Activated CD4-positive, alpha-beta T cell treated with anti-CD3 and anti-CD28 coated beads, Interleukin-2, amount 50 U/mL, for 48 hours (primary cell): ENCODE results near the gene VPS35L.
"Not testable (repeated sequence)": the region's sequence is repeated elsewhere in the genome, so short reads cannot be mapped to it uniquely, and the experiment has no call there.

Experiments
- DNase-seq, 2 experiments: peaks; one replicate each; pipeline ENCODE4 v3.0.0-alpha.2; 2020

Gene VPS35L

DNA sequence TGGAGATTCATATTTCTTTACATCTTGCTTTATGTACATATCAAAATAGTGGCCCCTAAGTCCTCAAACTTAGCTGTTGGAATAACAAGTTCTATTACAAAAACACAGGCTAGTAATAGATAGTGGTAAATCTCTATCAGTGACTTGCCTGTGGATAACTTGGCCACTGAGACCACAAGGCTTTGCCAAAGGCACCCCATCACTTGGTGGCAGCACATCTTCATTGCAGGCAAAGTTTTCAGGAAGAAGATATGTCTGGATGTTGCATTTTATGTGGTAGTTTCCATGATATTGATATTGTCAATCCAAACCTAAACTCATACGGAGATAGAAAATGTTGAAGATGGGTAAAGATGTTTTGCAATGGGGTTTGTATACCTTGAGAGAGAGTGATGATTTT is 104.1 kb downstream of the VPS35L start:
- no peak for DNase-seq

DNA sequence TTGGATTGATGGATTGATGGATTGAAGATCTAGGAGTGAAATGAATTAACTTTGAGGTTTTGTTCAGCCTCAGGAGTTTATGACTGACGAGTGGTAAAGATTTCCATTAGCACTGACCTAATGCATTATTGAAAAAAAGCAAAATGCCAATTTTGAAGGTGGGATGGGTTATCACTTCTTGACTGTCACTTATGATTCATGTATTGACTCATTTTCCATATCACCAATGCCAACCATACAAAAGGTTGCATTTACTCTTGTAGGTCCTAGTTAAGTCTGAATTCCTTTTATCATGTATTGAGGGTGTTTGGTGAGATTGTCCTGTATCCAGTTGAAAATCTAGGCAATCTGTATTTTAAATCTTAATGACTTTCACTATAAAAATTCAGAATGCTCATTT is 104.9 kb downstream of the VPS35L start:
- no peak for DNase-seq

DNA sequence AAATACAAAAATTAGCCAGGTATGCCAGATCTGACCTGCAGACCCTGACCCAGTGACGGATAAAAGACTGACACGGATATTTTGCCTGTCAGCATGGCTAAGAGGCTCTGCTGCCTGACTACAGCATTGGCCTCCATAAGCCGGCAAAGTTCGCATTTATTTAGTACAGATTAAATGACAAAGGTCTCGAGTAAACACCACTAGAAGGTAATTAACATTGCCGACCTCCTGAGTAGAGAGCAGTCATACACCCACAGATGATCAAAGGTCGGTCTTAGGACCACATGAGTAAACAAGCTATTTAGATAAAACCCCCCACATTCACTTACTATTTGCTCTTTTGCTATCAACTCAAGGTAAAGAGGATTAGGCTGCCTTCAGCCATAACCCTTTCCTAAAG is 106.8 kb downstream of the VPS35L start:
- DNase-seq: no peak

DNA sequence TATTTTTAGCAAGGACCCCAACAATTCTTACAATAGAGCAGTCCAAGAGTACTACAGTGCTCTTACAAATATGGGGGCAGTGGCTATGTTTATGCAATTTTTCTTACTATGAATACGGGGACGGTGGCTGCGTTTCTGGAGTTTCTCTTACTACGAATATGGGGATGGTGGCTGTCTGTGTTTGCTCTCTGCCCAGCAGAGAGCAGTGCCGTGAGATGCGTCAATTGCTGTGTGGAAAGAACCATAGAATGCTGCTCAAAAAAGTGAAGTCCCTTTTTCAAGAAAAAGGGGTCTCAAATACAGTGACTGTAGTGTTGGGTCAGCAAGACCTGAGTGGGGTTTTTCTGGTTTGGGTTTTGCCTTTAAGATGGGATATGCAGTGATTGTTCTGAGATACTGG is 108.7 kb downstream of the VPS35L start:
- no peak for DNase-seq

DNA sequence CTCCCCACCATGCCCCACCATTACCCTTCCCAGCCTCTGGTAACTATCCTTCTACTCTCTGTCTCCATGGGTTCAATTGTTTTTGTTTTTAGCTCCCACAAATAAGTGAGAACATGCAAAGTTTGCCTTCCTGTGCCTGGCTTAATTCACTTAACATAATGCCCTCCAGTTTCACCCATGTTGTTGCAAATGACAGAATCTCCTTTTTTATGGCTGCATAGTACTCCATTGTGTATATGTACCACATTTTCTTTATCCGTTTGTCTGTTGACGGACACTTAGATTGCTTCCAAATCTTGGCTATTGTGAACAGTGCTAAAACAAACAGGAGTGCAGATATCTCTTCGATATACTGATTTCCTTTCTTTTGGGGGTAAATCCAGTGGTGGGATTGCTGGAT is 109.8 kb downstream of the VPS35L start:
- not testable (repeated sequence) for DNase-seq

DNA sequence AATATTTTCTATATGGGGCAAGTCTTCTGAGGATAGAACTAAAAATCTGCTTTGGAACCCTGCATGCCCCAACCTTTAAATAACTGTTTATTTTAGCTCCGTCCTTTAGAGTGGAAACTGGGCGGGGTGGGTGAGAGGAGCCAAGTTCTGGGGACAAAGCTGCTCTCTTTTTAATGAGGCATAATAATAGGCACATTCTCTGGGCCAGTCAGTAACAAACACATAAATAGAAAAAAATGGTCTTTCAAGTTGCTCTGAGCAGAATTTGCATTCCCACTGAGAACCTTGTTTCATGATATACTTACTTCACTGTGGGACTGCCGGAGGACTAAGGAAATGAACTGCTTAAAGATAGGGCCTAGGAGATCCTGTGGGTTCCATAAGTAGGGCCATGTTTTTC is 111.0 kb downstream of the VPS35L start:
- DNase-seq: no peak

DNA sequence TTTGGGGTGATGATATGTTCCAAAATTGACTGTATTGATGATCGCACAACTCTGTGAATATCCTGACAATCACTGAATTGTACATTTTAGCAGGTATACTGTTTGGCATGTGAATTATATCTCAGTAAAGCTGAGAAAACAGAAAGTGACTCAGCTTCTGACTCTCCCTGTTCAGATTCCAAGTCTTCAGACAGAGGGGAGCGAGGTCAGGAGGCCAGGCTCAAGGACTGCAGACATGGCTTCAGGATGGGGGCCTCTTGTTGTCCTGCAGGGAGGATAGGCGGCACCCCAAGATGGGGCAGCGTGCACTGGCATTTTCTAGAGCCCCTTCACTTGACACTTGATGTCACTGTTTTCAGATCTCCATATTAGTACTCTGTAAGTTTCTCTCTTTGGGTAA is 116.9 kb downstream of the VPS35L start:
- DNase-seq: no peak

DNA sequence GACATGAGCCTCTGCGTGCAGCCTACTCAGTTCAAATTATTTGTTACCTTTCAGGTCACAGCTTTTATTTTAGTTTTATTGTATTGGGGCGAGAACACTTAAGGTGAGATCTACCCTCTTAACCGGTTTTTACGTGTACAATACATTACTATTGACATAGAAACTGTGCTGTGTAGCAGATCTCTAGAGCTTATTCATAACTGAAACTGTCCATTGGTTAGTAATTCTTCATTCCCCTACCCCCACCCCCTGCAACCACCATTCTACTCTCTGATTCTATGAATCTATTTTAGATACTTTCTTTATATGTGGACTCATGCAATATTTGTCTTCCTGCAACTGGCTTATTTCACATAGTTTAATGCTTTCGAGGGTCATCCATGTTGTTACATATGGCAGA is 119.0 kb downstream of the VPS35L start:
- DNase-seq: no peak

DNA sequence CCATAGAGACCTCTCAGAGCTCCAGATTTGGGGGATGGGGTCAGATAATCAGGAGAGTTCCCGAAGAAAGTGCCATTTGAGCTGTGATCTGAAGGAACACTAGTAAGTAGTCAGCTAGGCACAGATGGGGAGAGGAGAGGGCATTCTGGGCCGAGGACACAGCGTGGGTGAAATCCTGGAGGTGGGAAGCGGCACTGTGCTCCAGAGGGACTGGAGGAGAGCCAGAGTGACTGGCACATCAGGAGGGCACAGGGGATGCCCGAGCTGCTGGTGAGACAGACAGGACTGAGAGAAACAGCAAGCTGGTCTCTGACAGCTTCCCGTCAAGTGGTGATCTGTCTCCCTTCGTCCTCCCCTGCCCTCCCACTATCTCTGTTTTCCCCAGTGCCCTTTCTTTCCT is 121.9 kb downstream of the VPS35L start:
- no peak for DNase-seq

DNA sequence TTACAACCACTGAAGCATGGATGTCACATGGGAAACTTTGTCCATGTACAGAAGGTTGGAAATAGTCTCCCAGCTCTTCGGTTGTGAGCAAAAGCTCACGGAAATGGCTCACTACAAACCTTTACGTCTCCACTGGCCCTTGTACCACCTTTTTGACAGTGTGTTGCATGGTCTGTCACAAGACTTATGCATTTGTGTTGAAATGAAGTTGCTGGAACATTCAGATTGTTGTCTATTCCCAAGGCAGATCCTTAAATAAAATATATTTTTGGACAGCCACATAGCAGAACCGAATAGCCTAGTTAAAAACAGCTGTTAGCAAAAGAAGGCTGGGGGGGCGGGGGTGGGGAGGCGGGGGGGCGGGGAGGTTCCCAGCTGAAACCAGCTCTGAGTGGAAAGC is 123.3 kb downstream of the VPS35L start:
- no peak for DNase-seq

DNA sequence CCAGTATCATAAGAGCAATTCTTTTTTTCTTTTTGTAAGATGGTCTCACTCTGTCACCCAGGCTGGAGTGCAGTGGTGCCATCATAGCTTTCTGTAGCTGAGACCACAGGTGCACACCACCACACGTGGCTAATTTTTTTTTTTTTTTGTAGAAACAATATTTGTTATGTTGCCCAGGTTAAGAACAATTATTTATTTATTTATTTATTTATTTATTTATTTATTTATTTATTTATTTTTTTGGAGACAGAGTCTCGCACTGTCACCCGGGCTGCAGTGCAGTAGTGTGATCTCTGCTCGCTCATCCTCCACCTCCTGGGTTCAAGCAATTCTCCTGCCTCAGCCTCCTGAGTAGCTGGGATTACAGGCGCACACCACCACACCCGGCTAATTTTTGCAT is 123.8 kb downstream of the VPS35L start:
- not testable (repeated sequence) for DNase-seq

DNA sequence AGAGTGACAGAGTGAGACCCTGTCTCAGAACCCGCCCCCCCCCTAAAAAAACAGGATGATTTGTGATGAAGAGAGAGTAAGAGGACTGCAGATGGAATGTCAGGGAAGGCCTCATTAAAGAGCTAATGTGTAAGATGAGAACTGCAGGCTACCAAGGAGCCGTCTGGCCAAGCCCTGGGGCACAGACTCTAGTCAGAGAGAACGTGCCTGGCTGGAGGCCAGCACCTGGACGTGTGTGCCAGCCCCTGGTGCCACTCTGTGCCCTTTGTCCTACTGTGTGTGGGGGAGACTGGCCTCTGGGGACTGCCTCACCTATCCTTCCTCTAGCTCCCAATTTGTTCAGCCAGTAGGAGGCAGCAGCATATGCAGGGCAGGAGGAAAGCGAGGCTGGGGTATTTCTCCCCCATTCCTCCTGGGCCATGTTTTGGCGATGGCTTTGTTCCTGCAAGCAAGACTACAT is 125.4 kb downstream of the VPS35L start:
- DNase-seq: no peak

DNA sequence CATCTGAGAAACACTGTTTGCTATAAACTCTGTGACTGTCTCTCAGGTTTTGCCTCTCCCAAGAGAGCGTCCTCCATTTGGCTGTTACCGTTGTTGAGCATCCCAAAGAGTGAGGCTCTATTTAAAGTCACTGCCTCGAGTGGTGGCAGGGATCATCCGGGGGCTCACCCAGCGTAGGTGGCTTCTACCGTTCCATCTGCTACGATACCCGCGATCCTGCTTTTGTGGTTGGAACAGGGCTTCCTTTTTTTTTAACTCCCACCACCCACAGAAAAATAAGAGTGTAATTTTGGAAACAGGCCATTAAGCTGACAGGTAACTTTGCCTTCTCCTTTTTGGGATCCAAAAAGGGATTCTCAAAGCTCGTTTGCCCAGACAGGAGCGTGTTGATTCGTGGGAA is 126.1 kb downstream of the VPS35L start:
- no peak for DNase-seq

DNA sequence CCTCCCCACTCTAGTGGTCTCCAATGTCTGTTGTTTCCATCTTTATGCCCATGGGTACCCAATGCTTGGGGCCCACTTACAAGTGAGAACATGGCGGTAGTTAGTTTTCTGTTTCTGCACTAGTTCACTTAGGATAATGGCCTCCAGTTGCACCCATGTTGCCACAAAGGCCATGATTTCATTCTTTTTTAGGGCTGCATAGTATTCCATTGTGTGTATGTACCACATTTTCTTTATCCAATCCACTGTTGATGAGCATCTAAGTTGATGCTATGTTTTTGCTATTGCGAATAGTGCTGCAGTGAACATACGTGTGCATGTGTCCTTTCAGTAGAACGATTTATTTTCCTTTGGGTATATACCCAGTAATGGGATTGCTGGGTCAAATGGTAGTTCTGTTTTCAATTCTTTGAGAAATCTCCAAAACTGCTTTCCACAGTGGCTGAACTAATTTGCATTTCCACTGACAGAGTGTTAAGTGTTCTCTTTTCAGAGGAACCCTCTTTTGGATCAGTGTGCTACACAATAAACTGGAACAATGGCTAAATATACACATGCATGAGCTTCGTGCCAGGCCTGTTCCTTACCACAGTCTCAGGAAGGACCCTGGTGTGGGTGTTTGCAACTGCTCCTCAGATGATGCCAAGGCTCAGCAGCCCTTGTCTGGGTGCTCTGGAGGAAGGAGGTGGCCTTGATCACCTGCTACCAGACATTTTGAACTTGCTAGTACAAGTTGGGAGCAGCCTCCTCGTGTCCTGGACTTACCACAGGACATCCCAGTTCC is 128.1 kb downstream of the VPS35L start:
- no peak for DNase-seq

DNA sequence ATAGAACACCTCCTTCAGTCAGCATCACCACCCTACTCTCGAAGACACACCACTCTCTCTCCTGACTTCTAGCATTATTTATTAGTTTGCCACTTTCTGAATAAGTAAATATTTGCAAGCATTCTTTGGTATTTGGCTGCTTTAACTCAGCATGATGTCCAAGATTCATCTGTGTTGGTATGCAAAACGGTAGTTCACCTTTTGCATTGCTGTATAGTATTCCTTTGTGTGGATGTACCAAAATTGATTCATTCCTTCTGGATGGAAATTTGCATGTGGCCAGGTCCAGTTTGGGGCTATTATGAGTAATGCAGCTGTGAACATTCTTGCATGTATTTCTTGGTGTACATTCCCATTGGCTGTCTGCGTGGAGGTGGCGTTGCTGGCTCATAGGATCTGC is 129.7 kb downstream of the VPS35L start:
- no peak for DNase-seq

DNA sequence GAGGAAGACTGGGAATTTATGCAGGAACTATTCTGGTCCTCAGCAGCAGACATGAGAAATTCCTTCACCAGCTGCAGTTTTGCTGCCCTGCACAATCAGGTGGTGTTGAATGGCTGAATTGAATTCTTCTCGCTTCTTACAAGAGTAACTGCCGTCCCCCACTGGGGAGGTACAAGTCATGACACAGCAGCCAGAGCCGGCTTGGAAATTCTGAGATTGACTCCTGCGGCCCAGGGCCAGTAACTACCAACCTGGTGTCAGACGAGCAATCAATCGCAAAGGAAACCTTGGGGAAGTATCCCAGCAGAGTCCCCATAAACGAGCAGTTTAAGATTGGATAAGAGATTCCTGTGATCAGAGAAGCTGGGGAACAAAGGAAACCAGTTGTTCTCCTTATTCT is 131.8 kb downstream of the VPS35L start:
- DNase-seq: no peak

DNA sequence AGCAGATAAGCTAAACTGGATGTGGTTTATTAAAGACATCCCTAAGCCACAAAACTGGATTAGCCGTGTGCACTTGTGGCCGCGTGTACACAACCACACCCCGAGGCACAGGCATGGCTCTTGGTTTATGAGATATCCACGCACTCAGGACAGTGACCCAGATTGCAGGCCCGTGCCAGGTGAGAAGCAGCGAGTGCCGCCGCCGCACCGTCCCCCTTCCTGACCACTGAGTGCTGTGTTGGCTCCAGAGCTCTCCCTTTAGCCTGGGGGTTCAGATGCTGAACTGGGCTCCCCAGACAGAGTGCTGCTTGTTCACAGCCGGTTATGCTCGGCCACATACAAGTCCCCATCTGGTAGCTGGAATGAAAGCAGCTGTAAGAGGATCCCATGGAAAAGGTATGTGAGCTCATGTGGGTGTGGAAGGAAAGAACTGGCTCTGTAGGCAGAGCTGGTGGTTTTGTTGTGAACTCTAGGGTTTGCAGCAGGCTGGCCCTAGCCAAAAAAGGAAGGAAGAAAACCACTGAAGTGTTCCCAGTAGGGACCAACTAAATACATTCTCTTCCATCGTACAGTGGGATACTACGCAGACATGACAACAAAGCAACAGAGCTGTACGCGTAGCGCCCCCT is 133.0 kb downstream of the VPS35L start:
- DNase-seq: no peak

DNA sequence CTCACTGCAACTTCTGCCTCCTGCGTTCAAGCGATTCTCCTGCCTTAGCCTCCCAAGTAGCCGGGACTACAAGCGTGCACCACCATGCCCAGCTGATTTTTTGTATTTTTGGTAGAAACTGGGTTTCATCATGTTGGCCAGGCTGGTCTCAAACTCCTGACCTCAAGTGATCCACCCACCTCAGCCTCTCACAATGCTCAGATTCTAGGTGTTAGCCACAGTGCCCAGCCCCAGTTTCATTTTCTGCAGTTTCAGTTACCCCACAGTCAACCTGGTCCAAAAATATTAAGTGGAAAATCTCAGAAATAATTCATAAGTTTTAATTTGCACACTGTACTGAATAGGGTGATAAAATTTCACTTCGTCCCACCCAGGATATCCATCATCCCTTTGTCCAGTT is 133.8 kb downstream of the VPS35L start:
- no peak for DNase-seq

DNA sequence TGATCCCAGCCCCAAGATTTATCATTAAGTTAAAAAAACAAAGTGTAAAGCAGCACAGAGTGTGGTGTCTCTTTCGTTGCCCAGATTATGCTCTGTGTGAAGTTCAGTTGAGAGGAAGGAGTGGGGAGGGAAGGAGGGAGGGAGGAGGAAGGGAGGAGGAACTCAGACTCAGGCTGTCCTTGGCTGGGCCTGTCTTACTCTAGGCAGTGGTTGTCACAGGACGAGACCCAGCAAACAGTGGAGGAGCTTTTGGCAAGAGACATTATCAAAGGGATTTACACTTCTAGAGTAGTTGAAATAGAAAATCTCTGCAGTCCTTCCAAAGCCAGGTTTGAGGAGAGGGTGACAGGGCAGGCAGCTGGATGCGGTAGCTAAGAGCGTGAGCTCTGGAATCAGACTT is 134.7 kb downstream of the VPS35L start:
- no peak for DNase-seq

DNA sequence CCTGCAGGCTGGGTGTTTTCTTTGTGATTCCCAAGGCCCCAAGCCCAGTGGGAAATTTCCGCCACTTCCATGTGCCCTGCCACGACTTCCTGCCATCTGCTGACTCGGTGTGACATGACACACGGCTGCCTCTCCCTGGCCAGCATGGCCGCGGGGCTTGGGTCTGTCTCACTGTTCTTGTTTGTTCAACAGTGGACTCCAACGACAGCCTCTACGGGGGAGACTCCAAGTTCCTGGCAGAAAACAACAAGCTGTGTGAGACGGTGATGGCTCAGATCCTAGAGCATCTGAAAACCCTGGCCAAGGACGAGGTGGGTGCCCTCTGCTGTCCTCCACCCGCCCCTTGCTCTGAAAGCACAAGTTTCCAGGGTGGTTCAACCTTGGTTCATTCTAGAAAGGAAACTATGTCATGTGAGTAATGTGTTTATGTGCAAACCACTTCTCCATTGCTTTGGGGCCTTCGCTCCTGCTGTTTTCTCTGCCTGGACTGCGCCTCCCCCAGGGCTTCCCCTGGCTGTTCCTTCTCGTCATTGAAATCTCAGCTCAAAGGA is 135.7 kb downstream of the VPS35L start:
- no peak for DNase-seq

DNA sequence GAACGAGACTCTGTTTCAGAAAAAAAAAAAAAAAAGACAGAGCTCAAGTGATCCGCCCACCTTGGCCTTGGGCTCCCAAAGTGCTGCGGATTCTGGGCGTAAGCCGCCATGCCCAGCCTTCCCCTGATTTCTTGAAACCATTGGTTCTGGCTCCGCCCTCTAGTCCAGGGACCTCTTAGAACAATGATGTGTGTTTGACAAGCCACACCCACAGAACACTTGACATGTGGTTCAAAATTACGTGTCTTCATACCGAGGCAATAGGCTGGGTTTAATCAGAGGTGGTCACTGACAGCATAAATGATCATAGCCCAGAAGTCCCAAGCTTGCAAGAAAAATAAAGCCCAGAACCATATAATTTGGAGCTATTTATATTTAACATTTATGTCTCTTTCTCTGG is 139.5 kb downstream of the VPS35L start:
- DNase-seq: no peak

DNA sequence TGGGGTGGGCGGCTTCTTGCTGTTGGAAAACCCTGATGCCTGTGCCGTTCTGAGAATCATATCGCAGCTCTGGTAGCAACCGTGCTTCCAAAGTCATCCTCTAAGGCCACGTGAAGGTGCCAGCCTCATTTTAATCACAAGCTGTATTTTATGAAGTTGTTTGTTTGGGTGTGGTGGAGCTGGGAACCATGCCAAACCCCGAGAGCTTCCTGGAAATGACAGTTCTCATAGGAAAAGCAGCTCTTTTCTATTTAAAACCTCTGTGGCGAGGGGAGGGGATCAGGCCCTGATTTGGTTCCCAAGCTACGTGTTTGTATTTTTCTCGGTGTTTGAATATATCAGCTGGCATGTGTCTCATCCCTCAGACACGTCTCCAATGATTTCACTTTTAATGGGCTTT is 140.8 kb downstream of the VPS35L start:
- peak; percentile 57 to 64 for DNase-seq

DNA sequence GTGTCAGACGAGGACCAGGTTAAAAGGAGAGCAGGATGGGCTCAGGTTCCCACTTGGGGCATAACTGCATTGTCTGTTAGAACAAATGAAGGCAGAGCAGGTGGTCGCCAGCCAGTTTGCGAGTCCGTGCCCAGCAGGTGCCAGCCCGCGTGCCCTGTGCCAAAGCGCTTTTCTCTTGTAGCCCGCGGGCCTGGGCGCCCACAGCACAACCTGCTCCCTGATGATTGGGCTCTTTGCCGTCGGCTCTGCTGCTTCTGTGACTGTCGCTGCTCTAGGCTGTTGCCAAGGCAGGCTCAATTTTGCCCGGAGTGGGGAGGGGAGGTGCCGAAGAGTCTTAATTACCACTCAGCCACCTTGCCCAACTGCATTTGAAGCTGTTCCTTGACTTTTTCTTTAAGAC is 141.5 kb downstream of the VPS35L start:
- no peak for DNase-seq

DNA sequence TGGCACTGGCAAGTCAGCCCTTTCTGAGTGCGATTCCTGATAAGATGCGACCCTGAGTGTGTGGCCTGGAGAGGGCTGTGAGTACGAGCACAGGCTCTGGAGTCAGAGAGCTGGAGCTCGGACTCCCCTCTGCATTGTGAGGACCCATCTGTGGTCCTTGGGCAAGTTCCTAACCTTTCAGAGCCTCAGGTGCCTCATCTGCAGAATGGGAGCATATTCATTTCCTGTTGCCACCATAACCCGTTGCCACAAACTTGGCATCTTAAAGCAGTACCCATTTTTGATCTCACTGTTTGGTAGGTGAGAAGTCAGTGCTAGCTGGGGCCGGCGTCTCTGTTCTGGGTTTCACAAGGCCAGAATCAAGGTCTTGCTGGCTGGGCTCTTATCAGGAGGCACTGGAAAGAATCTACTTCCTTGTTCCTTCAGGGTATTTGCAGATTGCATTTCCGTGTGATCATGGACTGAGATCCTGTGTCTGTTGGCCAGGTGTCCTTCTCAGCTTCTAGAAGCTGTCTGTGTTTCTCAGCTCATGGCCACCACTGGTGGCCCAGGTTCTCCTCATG is 142.3 kb downstream of the VPS35L start:
- DNase-seq: no peak
